ENCODE data around the gene ACIN1. TPM values are rescaled to one million over a fixed set of nuclear protein-coding genes. Genes with fewer than 3 reads are reported as not detected.

The ACIN1 gene
- total and polyA plus RNA-seq, 2 of the 13 experiments (the other 11 are each of a cell fraction or from before 2014, with no cell fraction given), result 165 to 183 TPM

GRCh38 chr14:23009939-23010726 lies 84.8 kb downstream of the ACIN1 start, which contains the start of gene C14orf93 (continued):
- no peak for TF ChIP-seq E2F5 (CRISPR knock-in tag; conservative IDR thresholded peaks at IDR 0.05)
- TF ChIP-seq ATAD3A (CRISPR knock-in tag; IDR thresholded peaks at IDR 0.05), result no peak
- TF ChIP-seq ZKSCAN8 (CRISPR knock-in tag; IDR thresholded peaks at IDR 0.05; ENCODE audit: borderline replicate concordance), result no peak
- peak; percentile 60; the same call in 1 of the 2 replicates for TF ChIP-seq ZNF574 (CRISPR knock-in tag; IDR thresholded peaks at IDR 0.05)
- TF ChIP-seq ZNF205 (CRISPR knock-in tag; IDR thresholded peaks at IDR 0.05), result 0 out of 2 replicates have a peak, but pooled peaks have one; percentile 61
- no peak for TF ChIP-seq ZIK1 (CRISPR knock-in tag; IDR thresholded peaks at IDR 0.05; ENCODE audit: borderline replicate concordance, low read depth)
- TF ChIP-seq MEF2D (CRISPR knock-in tag; IDR thresholded peaks at IDR 0.05), result no peak
- TF ChIP-seq ZNF550 (CRISPR knock-in tag; IDR thresholded peaks at IDR 0.05; ENCODE audit: borderline replicate concordance), result no peak
- peak; percentile 96 for TF ChIP-seq ZBTB7B (CRISPR knock-in tag; IDR thresholded peaks at IDR 0.05)
- no peak for TF ChIP-seq KLF13 (CRISPR knock-in tag; IDR thresholded peaks at IDR 0.05)
- no peak for TF ChIP-seq ZNF281 (CRISPR knock-in tag; IDR thresholded peaks at IDR 0.05; ENCODE audit: borderline replicate concordance)
- no peak for TF ChIP-seq ZC3H4 (CRISPR knock-in tag; IDR thresholded peaks at IDR 0.05; ENCODE audit: borderline replicate concordance)
- peak; percentile 47; the same call in 1 of the 2 replicates for TF ChIP-seq EEA1 (CRISPR knock-in tag; IDR thresholded peaks at IDR 0.05; ENCODE audit: borderline replicate concordance)
- no peak for TF ChIP-seq PTBP1 (IDR thresholded peaks at IDR 0.05; ENCODE audit: low read depth, low read length, poor library complexity, severe bottlenecking)
- TF ChIP-seq SP4 (CRISPR knock-in tag; IDR thresholded peaks at IDR 0.05), result peak; percentile 95
- TF ChIP-seq ZBTB43 (CRISPR knock-in tag; conservative IDR thresholded peaks at IDR 0.05), result no peak; the same call in 1 of the 2 replicates
- TF ChIP-seq E2F1 (CRISPR knock-in tag; IDR thresholded peaks at IDR 0.05), result peak; percentile 18; the same call in 1 of the 2 replicates
- no peak; the same call in 1 of the 2 replicates for TF ChIP-seq GATAD1 (CRISPR knock-in tag; IDR thresholded peaks at IDR 0.05)
- TF ChIP-seq ZMAT5 (CRISPR knock-in tag; IDR thresholded peaks at IDR 0.05; ENCODE audit: borderline replicate concordance, low read depth), result no peak

Measured in HepG2 (cell line).